GM03348 (cell line): ENCODE data around the gene NPL.

Experiments
- DNase-seq: peaks from one replicate; pipeline ENCODE4 v3.0.0; 2012; ENCODE audit warnings: low spot score

NPL gene

DNA sequence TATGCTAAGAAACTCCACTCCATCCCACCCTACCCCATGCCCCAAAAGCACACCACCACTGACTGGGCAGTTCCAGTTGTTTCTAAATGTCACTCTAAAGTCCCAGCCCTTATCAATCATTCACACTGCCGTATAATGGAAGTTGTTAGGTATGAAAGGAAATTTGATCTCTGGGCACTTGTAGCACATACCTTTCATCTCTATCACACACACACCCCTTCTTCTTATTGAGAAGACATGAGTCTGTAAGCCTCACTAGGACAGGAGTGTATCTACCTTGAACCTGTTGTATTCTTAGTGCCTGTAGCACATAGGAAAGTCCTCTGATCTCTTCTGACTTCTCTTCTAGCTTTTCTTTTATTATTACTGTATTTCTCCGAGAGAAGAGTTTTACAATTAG is 27.3 kb downstream of the NPL start:
- no peak for DNase-seq

DNA sequence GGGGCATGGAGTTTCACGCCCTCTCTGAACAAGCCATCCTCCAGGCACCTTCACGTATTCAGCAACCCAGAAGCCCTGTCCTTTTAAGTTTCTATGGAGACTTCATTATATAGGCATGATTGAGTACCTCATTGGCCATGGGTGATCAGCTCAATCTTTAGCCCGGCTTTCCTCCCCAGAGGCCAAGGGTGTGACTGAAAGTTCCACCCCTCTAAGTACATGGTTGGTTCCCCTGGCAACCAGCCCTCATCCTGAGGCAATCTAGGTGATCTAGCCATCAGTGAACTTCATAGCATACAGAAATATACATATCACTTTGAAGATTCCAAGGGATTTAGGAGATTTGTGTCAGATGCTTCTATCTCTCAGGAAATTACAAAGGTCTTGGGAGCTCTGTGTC is 28.2 kb downstream of the NPL start:
- no peak for DNase-seq

GRCh38 chr1:182823220-182823619 is 33.6 kb downstream of the NPL start:
- DNase-seq: no peak

GRCh38 chr1:182826892-182827291 is 37.3 kb downstream of the NPL start:
- no peak for DNase-seq

DNA sequence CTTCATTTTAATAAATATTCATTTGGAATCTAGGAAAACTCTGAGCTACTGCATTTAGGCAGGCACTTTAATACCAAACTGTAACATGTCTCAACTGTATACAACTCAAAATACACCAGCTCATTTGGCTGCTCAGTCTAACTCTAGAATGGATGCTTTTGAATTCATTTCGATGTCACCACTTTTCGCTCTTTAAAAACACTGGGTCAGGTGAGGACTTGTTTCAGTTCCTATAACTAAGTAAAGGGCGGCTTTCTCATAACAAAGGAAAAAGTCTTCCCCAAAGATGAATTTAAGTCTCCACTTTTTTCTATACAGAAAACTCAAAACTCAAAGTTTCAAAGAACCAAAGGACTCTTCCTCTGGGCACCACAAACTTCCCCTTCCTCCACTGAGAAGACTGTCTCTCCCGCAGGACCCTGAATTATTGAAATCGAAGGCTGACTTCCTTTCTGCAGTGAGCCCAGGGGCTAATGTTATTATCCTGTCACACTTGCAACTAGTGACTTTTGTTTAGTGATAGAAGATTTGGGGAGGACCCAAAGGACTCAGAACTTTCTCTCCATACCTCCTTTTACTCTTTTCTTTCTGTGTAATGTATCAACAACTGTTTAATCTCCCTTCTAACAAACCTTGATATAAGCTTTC is 39.8 kb downstream of the NPL start:
- no peak for DNase-seq

DNA sequence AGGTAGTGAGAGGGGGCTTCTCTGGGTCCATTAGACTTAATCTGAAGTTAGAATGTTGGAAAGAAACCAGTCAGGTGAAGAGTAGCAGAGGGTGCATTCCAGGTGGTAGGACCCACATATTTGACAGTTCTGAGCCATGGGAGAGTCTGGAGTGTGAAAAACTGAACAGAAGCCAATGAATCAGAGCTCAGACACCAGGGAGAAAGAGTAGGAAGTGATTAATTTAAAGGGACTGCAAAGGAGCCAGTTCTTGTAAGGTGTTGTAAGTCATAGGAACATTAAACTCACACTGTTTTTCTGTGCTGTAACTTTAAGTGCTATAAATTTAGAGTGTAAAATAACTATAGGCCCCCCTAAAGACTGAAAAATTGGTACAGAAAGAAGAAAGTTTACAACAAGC is 43.7 kb downstream of the NPL start:
- no peak for DNase-seq

GRCh38 chr1:182834326-182834725 is 44.8 kb downstream of the NPL start:
- no peak for DNase-seq

DNA sequence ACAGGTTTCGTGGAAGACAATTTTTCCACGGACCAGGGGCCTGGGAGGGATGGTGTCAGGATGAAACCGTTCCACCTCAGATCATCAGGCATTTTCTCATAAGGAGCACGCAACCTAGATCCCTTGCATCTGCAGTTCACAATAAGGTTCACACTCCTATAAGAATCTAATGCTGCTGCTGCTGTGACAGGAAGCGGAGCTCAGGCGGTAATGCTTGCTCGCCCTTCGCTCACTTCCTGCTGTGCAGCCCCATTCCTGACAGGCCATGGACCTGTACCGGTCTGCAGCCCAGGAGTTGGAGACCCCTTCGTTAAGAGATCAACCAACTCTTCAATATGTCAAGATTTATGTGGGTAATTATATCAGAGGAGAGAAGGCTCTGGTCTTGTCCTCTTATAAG is 46.2 kb downstream of the NPL start:
- DNase-seq: no peak

DNA sequence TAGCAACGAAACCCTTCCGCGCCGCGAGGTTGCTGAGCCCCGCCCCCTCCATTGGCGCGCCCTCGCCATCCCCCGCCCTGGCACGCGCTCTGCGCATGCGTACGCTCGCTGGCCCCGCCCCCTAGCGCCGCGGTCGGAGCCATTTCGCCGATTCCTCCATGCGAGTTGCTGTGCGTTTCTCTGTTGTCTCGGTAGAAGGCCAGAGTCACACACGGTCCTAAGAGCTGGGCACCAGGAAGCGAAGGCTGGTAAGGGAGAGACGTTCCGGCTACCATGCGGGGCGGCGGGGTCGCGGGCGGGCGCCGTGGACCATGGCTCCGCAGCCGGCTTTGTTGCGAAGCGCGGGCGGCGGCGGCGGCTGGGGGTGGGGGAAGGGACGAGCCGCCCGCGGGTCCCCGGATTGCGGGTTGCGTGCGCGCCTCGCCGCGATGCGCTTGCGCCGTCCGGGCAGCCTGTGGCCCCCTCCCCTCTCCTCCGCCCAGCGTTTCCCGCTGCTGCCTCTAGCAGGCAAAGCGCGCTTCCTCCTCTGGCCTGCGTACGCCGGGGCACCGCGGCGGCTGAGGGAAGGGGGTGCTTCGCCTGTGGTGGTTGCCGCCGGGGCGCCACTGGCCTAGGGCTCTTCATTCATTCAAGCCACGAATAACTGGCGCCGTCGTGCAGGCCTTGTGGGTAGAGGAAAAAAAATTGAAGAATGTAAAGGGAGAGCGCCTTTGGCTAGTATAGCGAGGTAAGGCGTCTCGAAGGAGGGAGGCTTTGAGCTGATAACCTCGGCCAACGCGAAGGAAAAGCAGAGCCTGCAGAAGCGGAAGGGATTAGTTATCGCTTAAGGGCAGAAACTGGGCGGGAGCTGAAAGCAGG is 49.9 kb downstream of the NPL start, which contains the start of gene DHX9:
TSS of gene DHX9 (plus strand) at position 139 of the 858 bp plus-strand sequence. CDS start 3,220 bp downstream, outside the sequence.
- DNase-seq: peak; percentile 99

GRCh38 chr1:182841368-182841988 is 51.9 kb downstream of the NPL start:
- no peak for DNase-seq

GRCh38 chr1:182842265-182842664 is 52.7 kb downstream of the NPL start:
- DNase-seq: no peak

DNA sequence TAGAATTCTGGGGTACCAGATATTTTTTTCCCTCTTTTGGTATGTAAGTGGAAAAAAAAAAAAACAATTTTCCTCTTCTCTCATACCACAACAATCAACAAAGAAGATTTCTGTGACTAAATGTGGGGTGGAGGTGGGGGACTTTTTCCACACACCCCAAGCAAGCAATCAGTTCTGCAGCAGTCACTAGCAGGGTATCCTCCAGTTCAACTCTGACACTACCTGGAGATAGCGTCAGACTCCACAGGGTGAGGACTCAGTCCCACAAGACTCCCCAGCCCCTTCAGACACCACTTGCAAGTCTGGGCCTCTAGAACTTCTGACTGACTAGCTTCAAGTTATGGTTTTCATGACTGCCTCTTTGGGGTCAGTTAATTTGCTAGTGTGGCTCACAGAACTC is 55.8 kb downstream of the NPL start:
- no peak for DNase-seq

DNA sequence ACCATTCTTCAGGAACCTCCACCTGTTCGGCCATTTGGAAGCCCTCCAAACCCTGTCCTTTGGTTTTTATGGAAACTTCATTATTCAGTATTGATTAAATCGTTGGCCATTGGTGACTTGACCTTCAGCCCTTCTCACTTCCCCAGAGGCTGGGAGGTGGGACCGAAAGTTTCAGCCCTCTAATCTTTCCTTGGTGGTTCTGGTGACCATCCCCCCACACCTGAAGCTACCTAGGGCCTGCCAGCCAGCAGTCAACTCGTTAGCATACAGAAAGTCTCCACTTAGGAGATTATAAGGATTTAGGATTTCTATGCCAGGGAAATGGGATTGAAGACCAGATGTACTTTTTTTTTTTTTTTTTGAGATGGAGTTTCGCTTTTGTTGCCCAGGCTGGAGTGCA is 56.3 kb downstream of the NPL start:
- no peak for DNase-seq

DNA sequence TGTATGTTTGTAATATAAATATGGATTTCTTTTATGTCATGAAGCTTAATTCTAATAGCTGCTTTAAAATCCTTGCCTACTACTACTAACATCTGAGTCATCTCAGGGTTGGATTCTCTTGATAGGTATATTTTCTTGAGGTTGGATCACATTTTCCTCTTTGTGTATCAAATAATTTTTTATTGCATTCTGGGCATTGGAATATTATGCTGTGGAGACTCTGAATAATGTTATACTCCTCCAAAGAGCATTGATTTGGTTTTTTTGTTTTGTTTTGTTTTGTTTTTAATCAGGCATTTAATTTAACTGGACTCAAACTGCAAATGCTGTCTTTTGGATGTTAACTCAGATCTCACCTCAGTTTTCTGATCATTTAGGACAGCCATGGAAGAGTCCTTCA is 57.5 kb downstream of the NPL start:
- DNase-seq: no peak

DNA sequence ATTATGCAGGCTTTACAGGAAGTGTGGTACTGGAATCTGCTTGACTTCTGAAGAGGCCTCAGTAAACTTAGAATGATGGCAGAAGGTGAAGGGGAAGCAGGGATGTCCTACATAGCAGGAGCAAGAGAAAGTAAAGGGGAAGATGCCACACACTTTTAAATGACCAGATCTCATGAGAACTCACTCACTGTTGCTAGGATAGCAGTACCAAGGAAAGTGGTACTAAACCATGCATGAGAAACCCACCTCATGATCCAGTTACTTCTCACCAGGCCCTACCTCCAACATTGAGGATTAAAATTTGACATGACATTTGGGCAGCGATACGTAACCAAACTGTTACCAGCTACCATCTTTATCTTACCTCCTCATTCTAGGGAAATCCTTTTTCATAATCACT is 59.2 kb downstream of the NPL start:
- no peak for DNase-seq

DNA sequence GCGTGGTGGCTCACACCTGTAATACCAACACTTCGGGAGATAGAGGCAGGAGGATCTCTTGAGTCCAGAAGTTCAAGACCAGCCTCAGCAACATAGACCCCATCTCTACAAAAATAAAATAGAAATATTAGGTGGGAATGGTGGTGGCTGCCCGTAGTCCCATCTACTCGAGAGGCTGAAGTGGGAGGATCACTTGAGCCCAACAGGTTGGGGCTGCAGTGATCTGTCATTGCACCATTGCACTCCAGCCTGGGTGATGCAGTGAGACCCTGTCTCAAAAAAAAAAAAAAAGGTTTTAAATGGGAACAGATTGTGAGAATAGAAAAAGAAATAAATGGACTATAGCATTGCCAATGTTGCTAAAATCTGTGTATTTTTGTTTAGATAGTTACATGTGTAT is 60.7 kb downstream of the NPL start:
- DNase-seq: no peak

DNA sequence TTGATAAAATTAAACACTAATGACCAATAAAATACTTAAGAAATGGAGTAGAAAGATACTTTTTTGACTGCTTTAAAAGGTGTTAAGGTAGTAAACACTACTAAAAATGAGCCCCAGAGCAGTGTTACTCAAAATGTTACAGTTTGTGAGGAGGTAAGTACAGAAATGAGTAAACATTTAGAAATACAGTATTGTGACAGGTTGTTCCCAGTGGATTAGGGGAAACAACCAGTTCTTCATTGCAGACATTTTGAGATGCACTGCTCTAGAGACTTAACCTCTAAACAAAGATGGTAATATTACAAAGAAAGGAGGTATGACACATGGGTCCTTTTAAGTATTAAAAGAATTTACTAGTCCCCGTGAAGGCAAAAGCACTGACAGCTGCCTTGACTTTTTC is 62.3 kb downstream of the NPL start:
- DNase-seq: no peak

DNA sequence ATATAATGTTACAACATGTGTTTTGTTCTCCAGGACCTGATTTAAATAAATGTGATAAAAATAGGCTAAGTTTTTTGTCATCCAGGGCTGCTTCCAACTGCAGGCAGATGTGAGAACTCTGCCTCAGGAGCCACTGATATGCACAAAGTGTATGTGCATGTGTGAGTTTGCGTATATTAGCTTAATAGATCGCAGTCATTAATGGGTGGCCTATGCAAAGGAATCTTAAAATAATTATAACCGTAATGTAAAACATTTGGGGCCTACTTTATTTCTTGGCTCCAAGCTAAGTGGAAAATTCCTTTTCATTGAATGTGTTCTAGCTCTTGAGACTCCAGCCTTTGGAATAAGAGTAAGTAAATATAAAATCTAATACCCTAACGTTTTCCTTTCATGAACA is 66.3 kb downstream of the NPL start:
- DNase-seq: no peak

- no peak for DNase-seq
Observed at GRCh38 chr1:182857212-182857611, 67.6 kb downstream of the NPL start.

DNA sequence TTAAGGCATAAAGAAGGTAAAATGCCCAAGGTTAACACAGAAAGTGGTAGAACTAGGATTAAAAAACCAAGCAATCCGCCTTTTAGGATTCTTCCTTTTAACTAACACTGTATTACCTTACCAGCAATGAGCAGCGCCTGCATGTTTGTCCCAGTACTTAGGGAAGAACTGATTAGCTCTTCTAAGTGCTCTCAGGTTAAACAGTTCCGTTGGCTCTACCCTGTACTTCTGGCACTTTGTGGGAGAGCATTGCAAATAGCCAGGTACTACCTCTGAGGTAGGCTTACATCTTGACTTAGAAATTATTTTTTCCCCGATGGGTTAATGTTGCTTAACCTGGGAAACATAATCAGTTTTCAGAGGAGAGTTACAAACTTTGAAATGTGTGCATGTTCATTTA is 71.1 kb downstream of the NPL start:
- no peak for DNase-seq

- no peak for DNase-seq
Observed at GRCh38 chr1:182861994-182862393, 72.4 kb downstream of the NPL start.

GRCh38 chr1:182862827-182863226 is 73.3 kb downstream of the NPL start:
- no peak for DNase-seq

GRCh38 chr1:182863940-182864339 is 74.4 kb downstream of the NPL start:
- no peak for DNase-seq
